SK-N-MC (cell line): ENCODE data around the gene METRN.

Source experiments
- EZH2 ChIP-seq: fragments of 200-600 bp; sonication (generic); IDR thresholded peaks from one replicate; pipeline ENCODE4 v1.6.1; 2017; ENCODE audit warnings: antibody characterized with exemption
- FOXP2 ChIP-seq: optimal IDR thresholded peaks from 2 replicates; pipeline ENCODE3; 2011; ENCODE audit warnings: mild to moderate bottlenecking, moderate library complexity; ENCODE audit not compliant: insufficient read depth; ENCODE audit errors: extremely low read length, control extremely low read depth
- POLR2AphosphoS5 ChIP-seq: IDR thresholded peaks from 2 replicates; pipeline ENCODE4 v1.6.1; 2012; ENCODE audit warnings: mild to moderate bottlenecking, low read depth, low read length, borderline replicate concordance

GRCh38 chr16:667780-668518 lies 47.0 kb upstream of the METRN start, which contains the start of gene RHOT2:
- TF ChIP-seq EZH2 (no peak), POLR2AphosphoS5 (peak; percentile 86), FOXP2 (peak; percentile 43)
